ENCODE results near the gene DEDD. TPM values are rescaled to one million over a fixed set of nuclear protein-coding genes. Genes with fewer than 3 reads are reported as not detected.

DEDD gene
- total and polyA plus RNA-seq, 2 of the 13 experiments (the other 11 are each of a cell fraction or from before 2014, with no cell fraction given) = 12.6 to 27.8 TPM

- TF ChIP-seq ZNF256 (CRISPR knock-in tag; conservative IDR thresholded peaks at IDR 0.05) (no peak), ZNF687 (CRISPR knock-in tag; IDR thresholded peaks at IDR 0.05) (peak; percentile 51), ZNF780A (CRISPR knock-in tag; IDR thresholded peaks at IDR 0.05) (no peak), NFKBIZ (CRISPR knock-in tag; IDR thresholded peaks at IDR 0.05) (no peak), TOE1 (CRISPR knock-in tag; IDR thresholded peaks at IDR 0.05) (no peak), ZNF574 (CRISPR knock-in tag; IDR thresholded peaks at IDR 0.05) (0 out of 2 replicates have a peak, but pooled peaks have one; percentile 21), ZNF605 (CRISPR knock-in tag; IDR thresholded peaks at IDR 0.05) (no peak), FOSL2 (CRISPR knock-in tag; IDR thresholded peaks at IDR 0.05) (0 out of 2 replicates have a peak, but pooled peaks have one; percentile 23), ZNF75D (CRISPR knock-in tag; IDR thresholded peaks at IDR 0.05; ENCODE audit: borderline replicate concordance) (no peak), ZNF512B (CRISPR knock-in tag; IDR thresholded peaks at IDR 0.05; ENCODE audit: borderline replicate concordance) (no peak), SRSF9 (IDR thresholded peaks at IDR 0.05; ENCODE audit: borderline replicate concordance, insufficient read depth, low read depth, low read length, poor library complexity, severe bottlenecking) (no peak), NBN (conservative IDR thresholded peaks at IDR 0.05) (no peak), ZNF503 (CRISPR knock-in tag; IDR thresholded peaks at IDR 0.05) (no peak), TRIM24 (CRISPR knock-in tag; IDR thresholded peaks at IDR 0.05) (no peak), TAF1 (CRISPR knock-in tag; IDR thresholded peaks at IDR 0.05) (0 out of 2 replicates have a peak, but pooled peaks have one; percentile 30), ZNF562 (CRISPR knock-in tag; IDR thresholded peaks at IDR 0.05; ENCODE audit: borderline replicate concordance) (no peak), KLF9 (CRISPR knock-in tag; IDR thresholded peaks at IDR 0.05; ENCODE audit: low read depth) (no peak), HOXA3 (CRISPR knock-in tag; IDR thresholded peaks at IDR 0.05) (peak; percentile 31; the same call in 1 of the 2 replicates)
These were observed 57.6 kb downstream of the DEDD start (continued) for GRCh38 chr1:161074676-161075368.

Measured in HepG2 (cell line).